Tibial nerve (tissue), 4 donors: ENCODE measurements around the gene KAZN.

Experiments used
- CTCF ChIP-seq, 5 experiments: fragments of 200-600 bp in 3 of 5; fragments of 450-650 bp in 2 of 5; sonication (generic) in 3 of 5; IDR thresholded peaks; one replicate each; pipeline ENCODE4 v1.5.1; 2016 to 2019; ENCODE audit warnings: antibody characterized with exemption in 5 of 5, mild to moderate bottlenecking in 3 of 5, moderate library complexity in 2 of 5
- EP300 ChIP-seq, 2 donors: sonication (generic); formaldehyde crosslinking; IDR thresholded peaks; one replicate each; pipeline ENCODE4 v1.6.1; 2017; ENCODE audit warnings: antibody characterized with exemption in 2 of 2, mild to moderate bottlenecking in 1 of 2
- POLR2A ChIP-seq, 2 donors: fragments of 450-650 bp; IDR thresholded peaks; one replicate each; pipeline ENCODE4 v1.6.1; 2017; ENCODE audit warnings: antibody characterized with exemption in 2 of 2, mild to moderate bottlenecking in 2 of 2, moderate library complexity in 2 of 2

GRCh38 chr1:14768582-14769304 lies 170.3 kb downstream of the KAZN start:
- TF ChIP-seq POLR2A (IDR thresholded peaks at IDR 0.05) (no peak), EP300 (IDR thresholded peaks at IDR 0.05) (no peak), CTCF (IDR thresholded peaks at IDR 0.05) (no peak)
